Adrenal gland (tissue), 5 donors: Measurements from ENCODE around the gene CHD2.

ENCODE experiments used
- CTCF ChIP-seq, 6 experiments: fragments of 450-650 bp in 4 of 6; fragments of 200-600 bp in 2 of 6; sonication (generic) in 1 of 6; IDR thresholded peaks; 1 replicate in 5 of 6; 2 replicates in 1 of 6; pipeline versions ENCODE4 v1.5.1 to v1.8.0; 2016 to 2021; ENCODE audit warnings: antibody characterized with exemption in 6 of 6, mild to moderate bottlenecking in 2 of 6, moderate library complexity in 1 of 6
- POLR2A ChIP-seq, 2 donors: fragments of 450-650 bp; IDR thresholded peaks; one replicate each; pipeline ENCODE4 v1.6.1; 2017; ENCODE audit warnings: antibody characterized with exemption in 2 of 2, mild to moderate bottlenecking in 2 of 2, moderate library complexity in 1 of 2
- donor health status: DM: no; HTN: no; CAD: no.

GRCh38 chr15:92954002-92954401 lies 53.9 kb downstream of the CHD2 start:
- no peak for TF ChIP-seq CTCF (IDR thresholded peaks at IDR 0.05)
- no peak for TF ChIP-seq POLR2A (IDR thresholded peaks at IDR 0.05)
